Right renal cortex interstitium (tissue), 3 donors: ENCODE measurements around the gene UPB1. TPM values are rescaled to one million over a fixed set of nuclear protein-coding genes. Genes with fewer than 3 reads are reported as not detected.

Experiments used
- DNase-seq, 3 donors: peaks; one replicate each; pipeline ENCODE4 v3.0.0-alpha.2; 2013; ENCODE audit warnings: low read depth in 3 of 3, low spot score in 2 of 3
- polyA plus RNA-seq, 3 donors: library from polyadenylated mRNA; unstranded; fragments of 120-200 nt; gene quantifications; one replicate each; pipeline ENCODE4 v1.2.1, GENCODE V29; 2013; ENCODE audit not compliant: insufficient read length in 3 of 3

Gene UPB1
- under 1 TPM; 0.37 to 0.54 (median 0.53) TPM for polyA plus RNA-seq

- DNase-seq, result no peak
These were observed at the start of gene UPB1 for GRCh38 chr22:24494528-24495364. UPB1 (plus strand) TSS chr22:24495332; CDS start chr22:24495404, 72 bp downstream.

DNA sequence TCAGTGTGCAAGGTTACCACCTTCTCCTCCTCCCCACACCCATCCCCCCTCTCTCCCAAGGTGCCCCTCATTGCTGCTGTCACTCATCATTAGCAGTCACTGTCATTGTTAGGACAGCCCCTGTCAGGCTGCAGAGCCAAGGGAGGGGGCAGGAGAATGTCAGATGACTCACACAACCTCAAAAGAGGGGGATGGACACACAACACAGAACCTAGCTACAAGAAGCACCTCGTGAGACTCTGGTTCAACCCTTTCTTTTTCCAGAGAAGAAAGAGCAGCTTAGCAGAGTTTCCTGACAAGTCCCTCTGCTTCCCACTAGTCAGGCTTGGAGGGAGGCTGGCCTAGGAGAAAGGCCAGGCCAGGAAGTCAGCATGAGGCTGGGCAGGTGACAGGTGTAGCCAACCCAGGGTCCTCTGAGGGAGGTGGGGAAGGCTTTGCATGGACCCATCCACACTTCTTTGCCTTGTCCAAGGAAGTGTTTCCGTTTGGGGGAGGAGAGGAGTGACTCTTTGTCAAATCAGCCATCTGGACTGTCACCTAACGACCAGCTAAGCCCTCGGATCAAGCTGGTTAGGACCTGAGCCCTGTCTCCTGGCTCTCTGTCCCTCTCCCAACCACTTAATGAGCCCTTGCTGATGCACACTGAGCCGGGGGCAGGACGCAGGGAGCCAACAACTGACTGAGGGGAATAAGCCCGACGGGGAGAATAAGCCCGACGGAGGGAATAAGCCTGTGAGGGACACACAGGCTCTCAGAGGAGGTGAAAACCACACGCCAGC, 49.5 kb upstream of the UPB1 start:
- no peak for DNase-seq

GRCh38 chr22:24446260-24446611, 48.9 kb upstream of the UPB1 start:
- no peak for DNase-seq

DNA sequence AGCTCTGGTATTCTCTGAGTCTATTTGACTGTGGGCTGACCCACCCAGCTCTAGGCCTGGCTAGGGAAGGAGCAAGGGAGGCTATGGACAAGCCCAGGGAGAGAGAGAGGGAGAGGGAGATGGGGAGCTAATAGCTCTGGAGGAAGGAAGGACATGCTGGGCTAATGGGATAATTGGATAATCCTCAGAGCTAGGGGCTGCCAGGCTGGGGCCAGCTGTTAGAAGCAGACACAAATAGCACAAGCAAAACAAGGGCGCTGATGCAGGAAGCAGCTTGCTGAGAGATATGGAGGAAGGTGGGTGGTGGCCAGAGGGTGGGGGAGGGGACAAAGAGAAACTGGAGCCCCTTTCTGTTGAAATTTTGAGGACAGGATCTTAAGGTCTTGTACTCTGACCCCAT, 44.5 kb upstream of the UPB1 start:
- DNase-seq, result no peak

DNA sequence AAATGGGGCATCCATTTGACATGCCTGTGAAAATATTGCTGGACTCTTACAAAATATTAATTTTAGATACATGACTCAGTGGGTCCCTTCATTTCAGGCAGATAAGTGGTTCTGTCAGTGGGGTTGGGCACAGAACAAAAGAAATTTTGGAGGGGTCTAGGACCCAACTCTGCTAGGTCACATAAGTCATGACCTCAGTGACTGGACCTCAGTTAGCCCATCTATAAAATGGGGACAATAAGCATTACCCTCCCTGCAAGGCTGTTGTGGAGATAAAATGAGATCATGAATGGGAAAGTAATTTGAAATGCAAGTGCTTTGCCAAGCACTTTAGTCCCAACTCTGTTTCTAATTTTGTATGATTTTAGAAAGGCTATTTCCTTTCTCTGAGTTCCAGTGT, 44.0 kb upstream of the UPB1 start:
- DNase-seq, result no peak

DNA sequence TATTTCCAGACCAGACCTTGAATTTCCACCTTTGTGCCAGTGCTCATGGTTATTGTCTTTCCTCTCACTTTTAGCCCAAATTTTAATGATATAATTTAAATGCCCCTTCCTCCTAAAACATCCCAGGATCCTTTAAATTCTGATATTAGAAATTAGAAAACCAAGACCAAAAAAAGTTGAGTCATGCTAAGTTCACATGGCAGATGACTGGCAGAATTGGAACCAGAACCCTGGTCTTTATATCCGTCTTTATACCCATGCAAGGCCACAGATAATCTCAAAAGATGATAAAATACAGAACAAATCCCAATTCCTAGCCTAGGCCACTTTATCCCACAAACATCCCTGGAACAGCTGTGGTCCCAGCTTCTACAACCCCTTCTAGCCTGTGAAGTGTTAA, 41.3 kb upstream of the UPB1 start:
- no peak for DNase-seq

DNA sequence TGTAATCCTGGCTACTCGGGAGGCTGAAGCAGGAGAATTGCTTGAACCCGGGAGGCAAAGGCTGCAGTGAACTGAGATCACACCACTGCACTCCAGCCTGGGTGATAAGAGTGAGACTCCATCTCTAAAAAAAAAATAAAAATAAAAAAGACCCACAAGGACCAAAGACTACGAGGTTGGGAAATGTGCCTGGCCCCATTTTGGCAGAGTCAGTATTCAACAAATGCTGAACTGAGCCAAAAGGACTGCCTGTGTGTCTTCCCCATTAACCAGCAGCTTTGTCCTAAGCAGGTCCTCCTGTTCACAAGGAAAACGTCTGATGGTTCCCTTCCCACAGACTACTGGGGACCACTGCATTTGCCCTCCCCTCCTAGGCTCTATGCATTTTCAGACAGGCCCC, 40.1 kb upstream of the UPB1 start:
- no peak for DNase-seq

GRCh38 chr22:24455751-24456426, 39.2 kb upstream of the UPB1 start:
- no peak for DNase-seq

DNA sequence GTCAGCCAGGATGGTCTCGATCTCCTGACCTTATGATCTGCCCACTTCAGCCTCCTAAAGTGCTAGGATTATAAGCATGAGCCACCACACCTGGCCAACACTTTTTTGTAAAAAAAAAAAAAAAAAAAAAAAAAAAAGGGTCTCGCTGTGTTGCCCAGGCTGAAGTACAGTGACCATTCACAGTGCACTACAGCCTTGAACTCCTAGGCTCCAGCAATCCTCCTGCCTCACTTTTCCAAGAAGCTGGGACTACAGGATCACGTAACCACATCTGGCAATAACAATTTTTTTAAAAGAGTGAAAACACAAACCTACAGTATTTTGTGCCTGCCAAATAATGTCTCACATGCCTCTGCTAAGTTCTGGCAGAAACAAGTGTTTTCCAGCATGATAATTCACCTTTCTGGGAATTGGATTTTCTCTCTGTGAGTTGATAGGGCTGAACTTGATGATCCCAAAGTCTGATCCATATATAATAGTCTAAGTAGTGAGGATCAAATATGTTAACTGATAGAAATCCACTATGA, 37.2 kb upstream of the UPB1 start:
- DNase-seq, result no peak

GRCh38 chr22:24459911-24460310, 35.2 kb upstream of the UPB1 start:
- no peak for DNase-seq

DNA sequence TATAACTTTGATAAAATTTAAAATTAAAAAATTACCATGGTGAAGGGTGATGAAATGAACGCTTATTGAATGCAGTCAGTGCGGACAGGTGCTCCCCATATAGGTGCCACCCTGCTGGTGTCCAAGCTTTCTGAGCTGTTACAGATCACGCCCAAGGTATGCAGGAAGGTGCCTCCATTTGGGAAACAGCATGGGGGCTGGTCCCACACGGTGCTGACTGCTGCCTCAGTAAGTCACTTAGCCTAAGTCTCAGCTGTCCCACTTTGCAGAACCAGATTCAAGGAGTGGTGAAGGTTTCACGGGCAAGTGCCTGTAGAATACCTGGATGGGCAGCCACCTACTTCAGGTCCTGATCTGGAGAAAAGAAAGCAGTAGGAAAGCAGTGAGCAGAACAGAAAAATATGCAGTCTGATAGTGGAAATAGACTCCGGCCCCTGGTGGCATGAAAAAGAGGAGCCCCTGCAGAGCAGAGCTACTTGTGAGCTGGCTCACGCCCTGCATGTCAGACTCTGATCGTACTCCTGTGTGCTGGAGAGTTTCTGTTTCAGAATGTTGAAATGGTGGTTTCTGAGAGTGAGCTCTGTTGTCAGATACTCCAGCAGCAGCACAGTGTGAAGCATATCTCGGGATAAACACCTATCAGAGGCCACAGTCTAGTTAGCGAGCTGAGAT, 34.6 kb upstream of the UPB1 start:
- DNase-seq, result no peak

DNA sequence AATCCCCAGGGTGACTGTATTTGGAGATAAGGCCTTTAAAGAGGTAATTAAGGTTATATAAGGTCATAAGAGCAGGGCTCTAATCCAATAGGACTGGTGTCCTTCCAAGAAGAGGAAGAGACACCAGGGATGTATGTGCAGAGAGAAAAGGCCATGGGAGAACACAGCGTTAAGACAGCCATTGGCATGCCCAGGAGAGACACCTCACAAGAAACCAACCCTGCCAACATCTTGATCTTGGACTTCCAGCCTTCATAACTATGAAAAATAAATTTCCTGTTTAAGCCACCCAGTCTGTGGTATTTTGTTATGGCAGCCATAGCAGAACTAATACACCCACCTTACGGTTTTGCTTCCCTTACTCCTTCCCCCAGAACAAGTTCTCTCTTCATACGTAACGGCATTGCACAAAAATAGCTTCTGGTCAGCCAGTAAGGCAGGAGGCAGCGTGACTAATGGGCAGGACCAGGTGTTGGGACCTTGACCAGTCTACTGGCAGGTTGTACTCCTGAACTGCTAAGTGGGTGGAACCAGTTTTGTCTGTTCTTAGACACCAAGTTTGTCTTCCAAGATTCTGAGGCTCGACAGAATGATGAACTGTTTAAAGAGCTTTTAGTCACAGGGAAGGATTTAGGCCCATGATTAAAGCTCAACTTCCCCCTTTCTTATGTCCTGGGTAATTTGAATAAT, 31.9 kb upstream of the UPB1 start:
- no peak for DNase-seq

DNA sequence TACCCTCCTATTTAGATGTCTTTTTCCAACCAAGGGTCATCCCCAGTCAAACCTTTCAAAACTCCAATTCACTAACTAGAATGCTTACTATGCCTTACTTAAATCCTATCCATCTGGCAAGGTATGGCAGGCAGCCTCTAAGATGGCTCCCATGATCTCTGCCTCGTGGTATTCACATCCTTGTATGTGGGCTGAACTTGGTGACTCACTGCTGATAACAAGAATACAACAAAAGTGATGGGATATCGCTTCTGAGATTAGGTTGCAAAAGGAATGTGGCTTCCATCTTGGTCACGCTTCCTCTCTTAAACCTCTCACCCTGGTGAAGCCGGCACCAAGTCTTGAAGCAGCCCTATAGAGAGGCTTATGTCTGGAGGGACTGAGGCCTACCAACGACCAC, 29.6 kb upstream of the UPB1 start:
- DNase-seq, result no peak

GRCh38 chr22:24465975-24466374, 29.2 kb upstream of the UPB1 start:
- no peak for DNase-seq

DNA sequence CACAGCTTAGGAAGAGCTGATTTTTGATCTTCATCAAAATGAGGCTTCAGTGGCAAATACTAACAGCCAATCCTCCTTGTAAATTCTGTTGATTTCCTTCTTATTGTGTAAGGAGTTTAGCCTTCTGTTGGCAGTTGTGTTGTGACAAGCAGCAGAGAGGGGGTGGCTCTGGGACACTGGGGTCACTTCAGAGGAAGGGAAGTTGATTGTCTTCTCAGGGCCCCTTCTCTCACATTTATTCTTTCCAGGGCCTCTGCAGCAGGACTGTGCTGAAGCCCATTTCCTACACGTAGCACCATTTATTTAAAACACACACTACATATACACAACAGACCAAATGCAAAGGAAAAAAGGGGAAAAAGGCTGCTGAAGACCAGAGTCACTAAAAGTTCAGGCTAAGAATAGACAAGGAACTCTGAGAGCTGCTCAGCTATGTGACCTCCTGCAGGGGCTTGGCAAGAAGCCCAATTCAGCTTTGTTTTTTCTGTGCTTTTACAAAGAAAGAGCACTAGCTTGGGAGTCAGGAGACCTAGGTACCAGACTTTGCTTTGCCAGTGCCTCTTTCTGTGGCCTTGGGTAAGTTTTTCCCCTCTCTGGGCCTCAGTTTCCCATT, 28.3 kb upstream of the UPB1 start:
- DNase-seq, result peak; percentile 44 to 52 (median 50)

DNA sequence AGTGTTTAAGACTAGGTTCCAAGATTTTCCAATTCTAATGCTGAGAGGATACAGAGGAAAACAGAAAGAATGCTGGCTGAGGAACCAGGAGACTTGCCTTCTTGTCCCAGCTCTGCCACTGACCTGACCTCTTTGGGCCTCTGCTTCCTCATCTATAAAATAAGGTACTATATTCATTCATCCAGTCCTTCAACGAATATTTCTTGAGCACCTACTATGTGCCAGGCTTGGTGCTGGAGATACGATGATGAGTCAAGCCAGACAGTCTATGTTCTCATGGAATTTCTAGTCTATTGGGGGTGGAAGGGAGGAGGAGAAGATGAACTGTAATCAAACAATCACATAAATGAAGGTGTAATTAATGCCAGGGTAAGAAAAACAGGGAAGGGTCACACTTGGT, 27.8 kb upstream of the UPB1 start:
- no peak for DNase-seq

DNA sequence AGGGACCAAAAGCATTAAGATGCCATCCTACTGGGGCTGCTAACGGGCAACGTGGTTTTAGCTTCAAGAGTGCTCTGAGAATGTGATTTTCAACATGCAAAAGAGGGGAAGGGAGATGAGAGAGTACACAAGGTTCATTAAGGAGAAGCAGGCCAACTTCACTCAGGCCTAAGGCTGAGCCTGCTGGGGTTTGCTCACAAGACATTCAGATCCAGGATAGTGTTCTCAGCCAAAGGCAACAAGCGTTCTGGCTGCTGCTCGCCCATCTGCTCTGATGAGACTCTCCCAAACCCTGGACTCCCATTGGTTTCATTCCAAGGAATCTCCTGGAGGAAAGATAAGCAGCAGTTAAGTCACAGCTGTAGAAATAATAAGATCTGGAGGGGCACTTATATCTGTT, 23.6 kb upstream of the UPB1 start:
- no peak for DNase-seq

- no peak for DNase-seq
These were observed 21.8 kb upstream of the UPB1 start for GRCh38 chr22:24473284-24473683.

GRCh38 chr22:24474221-24474620, 20.9 kb upstream of the UPB1 start:
- no peak for DNase-seq
